SK-N-SH treated with all-trans-retinoic acid at 6 μM for 48 hours (cell line): Measurements from ENCODE around the gene GNA14.

Source experiments
- ATAC-seq: fragments of 200-7000 bp; cut with Tn5 transposase; 3 replicates; pipeline ENCODE4 v1.9.1; 2020; ENCODE audit warnings: mild to moderate bottlenecking, moderate library complexity
- ARNTL ChIP-seq: fragments of 450-650 bp; formaldehyde crosslinking; IDR thresholded peaks from 2 replicates; pipeline ENCODE4 v1.5.0; 2020; ENCODE audit warnings: low read depth, mild to moderate bottlenecking, moderate library complexity, borderline replicate concordance
- CREB5 ChIP-seq: fragments of 250-450 bp; sonication (Bioruptor Pico); IDR thresholded peaks from 2 replicates; pipeline ENCODE4 v1.5.1; 2020; ENCODE audit warnings: low read depth, mild to moderate bottlenecking, moderate library complexity
- CSRNP3 ChIP-seq: fragments of 250-450 bp; sonication (Bioruptor Pico); IDR thresholded peaks from 2 replicates; pipeline ENCODE4 v1.5.1; 2021; ENCODE audit warnings: mild to moderate bottlenecking, moderate library complexity
- GLIS3 ChIP-seq: fragments of 250-450 bp; sonication (Bioruptor Pico); IDR thresholded peaks from 2 replicates; pipeline ENCODE4 v1.5.0; 2020; ENCODE audit warnings: mild to moderate bottlenecking, moderate library complexity
- ISL1 ChIP-seq: fragments of 250-450 bp; sonication (Bioruptor Pico); IDR thresholded peaks from 2 replicates; pipeline ENCODE4 v2.1.2; 2022; ENCODE audit warnings: mild to moderate bottlenecking, moderate library complexity
- OSR1 ChIP-seq: fragments of 250-450 bp; sonication (Bioruptor Pico); IDR thresholded peaks from 2 replicates; pipeline ENCODE4 v1.8.0; 2022; ENCODE audit warnings: moderate library complexity, mild to moderate bottlenecking, inconsistent platforms
- POU6F1 ChIP-seq: fragments of 250-450 bp; sonication (Bioruptor Pico); IDR thresholded peaks from 2 replicates; pipeline ENCODE4 v1.8.0; 2021; ENCODE audit warnings: low read depth, mild to moderate bottlenecking, moderate library complexity, borderline replicate concordance
- PPARA ChIP-seq: fragments of 250-450 bp; sonication (Bioruptor Pico); IDR thresholded peaks from 2 replicates; pipeline ENCODE4 v1.5.0; 2020; ENCODE audit warnings: mild to moderate bottlenecking, borderline replicate concordance
- RARB ChIP-seq: fragments of 250-450 bp; sonication (Bioruptor Pico); IDR thresholded peaks from 2 replicates; pipeline ENCODE4 v1.8.0; 2021; ENCODE audit warnings: mild to moderate bottlenecking, moderate library complexity
- SNAI2 ChIP-seq: fragments of 250-450 bp; sonication (Bioruptor Pico); IDR thresholded peaks from 2 replicates; pipeline ENCODE4 v1.5.0; 2020; ENCODE audit warnings: mild to moderate bottlenecking, moderate library complexity
- TCF4 ChIP-seq: fragments of 250-450 bp; sonication (Bioruptor Pico); IDR thresholded peaks from 2 replicates; pipeline ENCODE4 v1.8.0; 2021; ENCODE audit warnings: mild to moderate bottlenecking, moderate library complexity, borderline replicate concordance
- ZC3H10 ChIP-seq: fragments of 250-450 bp; sonication (Bioruptor Pico); IDR thresholded peaks from 2 replicates; pipeline ENCODE4 v1.5.1; 2021; ENCODE audit warnings: mild to moderate bottlenecking, moderate library complexity
- ZFP3 ChIP-seq: fragments of 250-450 bp; sonication (Bioruptor Pico); IDR thresholded peaks from 2 replicates; pipeline ENCODE4 v1.5.0; 2020; ENCODE audit warnings: mild to moderate bottlenecking, moderate library complexity
- ZFP30 ChIP-seq: fragments of 450-650 bp; formaldehyde crosslinking; IDR thresholded peaks from 2 replicates; pipeline ENCODE4 v1.5.0; 2022; ENCODE audit warnings: mild to moderate bottlenecking, moderate library complexity
- ZNF565 ChIP-seq: fragments of 450-650 bp; formaldehyde crosslinking; conservative IDR thresholded peaks from 2 replicates; pipeline ENCODE4 v1.5.0; 2020; ENCODE audit warnings: low read depth, mild to moderate bottlenecking, moderate library complexity
- ZNF8 ChIP-seq: fragments of 450-650 bp; formaldehyde crosslinking; IDR thresholded peaks from 2 replicates; pipeline ENCODE4 v1.5.0; 2020; ENCODE audit warnings: mild to moderate bottlenecking, moderate library complexity
- TF ChIP-seq, protein P1 (sequence below): fragments of 250-450 bp; sonication (Bioruptor Pico); IDR thresholded peaks from 2 replicates; pipeline ENCODE4 v1.5.0; 2020; ENCODE audit warnings: mild to moderate bottlenecking, moderate library complexity

Gene GNA14

GRCh38 chr9:77435277-77435676 is 212.8 kb downstream of the GNA14 start:
- no peak for TF ChIP-seq ZNF565 (CRISPR knock-in tag)
- no peak for TF ChIP-seq POU6F1 (CRISPR knock-in tag)
- no peak for TF ChIP-seq CREB5 (CRISPR knock-in tag)
- no peak for TF ChIP-seq ISL1 (CRISPR knock-in tag)
- no peak for ATAC-seq

DNA sequence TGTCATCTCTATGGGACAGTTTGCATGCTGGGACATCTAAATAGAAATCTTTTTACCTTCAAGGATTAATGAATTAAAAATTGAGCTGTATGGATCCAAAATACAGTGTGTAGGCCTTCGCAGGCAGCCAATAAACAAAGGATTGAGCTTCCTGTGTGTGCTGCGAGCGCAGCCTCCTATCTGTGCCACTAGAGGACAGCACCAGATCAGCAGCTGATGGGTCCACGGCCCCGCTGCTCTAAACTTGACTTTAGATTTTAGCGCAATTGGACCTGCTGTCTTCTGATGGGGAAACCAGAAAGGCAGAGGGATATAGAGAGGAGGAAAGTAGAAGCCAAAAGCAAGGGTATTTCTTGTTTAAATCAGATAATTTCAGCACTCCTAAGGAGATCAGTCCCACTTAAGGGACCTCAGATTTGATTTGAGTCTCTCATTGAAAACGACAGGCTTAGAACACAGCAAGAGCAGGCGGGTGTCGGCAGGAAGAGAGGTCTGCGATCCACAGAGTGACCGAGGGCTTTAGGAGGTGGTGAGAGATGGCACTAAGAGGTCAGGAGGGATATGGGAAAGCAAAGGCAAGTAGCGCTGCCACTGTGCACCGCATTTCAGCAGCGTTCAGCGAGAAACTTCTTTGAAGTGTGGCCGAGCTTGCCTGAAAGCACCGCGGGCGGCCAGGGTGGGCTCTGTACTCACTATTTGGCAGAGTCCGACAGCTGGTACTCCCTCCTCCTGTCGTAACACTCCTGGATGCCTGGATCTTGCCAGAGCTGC is 214.3 kb downstream of the GNA14 start:
- TF ChIP-seq, protein P1, sequence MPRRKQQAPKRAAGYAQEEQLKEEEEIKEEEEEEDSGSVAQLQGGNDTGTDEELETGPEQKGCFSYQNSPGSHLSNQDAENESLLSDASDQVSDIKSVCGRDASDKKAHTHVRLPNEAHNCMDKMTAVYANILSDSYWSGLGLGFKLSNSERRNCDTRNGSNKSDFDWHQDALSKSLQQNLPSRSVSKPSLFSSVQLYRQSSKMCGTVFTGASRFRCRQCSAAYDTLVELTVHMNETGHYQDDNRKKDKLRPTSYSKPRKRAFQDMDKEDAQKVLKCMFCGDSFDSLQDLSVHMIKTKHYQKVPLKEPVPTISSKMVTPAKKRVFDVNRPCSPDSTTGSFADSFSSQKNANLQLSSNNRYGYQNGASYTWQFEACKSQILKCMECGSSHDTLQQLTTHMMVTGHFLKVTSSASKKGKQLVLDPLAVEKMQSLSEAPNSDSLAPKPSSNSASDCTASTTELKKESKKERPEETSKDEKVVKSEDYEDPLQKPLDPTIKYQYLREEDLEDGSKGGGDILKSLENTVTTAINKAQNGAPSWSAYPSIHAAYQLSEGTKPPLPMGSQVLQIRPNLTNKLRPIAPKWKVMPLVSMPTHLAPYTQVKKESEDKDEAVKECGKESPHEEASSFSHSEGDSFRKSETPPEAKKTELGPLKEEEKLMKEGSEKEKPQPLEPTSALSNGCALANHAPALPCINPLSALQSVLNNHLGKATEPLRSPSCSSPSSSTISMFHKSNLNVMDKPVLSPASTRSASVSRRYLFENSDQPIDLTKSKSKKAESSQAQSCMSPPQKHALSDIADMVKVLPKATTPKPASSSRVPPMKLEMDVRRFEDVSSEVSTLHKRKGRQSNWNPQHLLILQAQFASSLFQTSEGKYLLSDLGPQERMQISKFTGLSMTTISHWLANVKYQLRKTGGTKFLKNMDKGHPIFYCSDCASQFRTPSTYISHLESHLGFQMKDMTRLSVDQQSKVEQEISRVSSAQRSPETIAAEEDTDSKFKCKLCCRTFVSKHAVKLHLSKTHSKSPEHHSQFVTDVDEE (CRISPR knock-in tag) = no peak
- TF ChIP-seq ZNF8 (no peak), ARNTL (no peak), ZFP30 (CRISPR knock-in tag) (no peak), RARB (CRISPR knock-in tag) (no peak), ISL1 (CRISPR knock-in tag) (no peak)
- ATAC-seq = peak; percentile 99

DNA sequence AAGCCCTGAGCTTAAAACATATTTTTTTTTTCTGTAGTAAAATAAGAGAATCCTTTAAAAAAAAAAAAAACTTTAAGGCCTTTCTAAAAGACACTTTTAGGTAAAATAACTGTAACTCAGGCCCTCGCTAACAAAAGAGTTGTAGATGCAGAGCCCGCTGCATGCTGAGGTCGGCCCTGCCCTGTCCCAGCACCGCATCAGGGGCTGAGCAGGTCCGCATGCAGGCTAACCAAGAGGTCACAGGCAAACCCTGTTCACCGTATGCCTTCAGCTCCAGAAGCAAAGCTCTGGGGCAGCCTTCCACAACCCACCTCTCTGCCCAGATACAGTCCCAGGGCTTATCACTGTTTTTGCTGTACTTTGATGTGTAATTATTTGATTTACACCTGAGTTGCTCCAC is 216.1 kb downstream of the GNA14 start:
- ATAC-seq = no peak
- TF ChIP-seq SNAI2 (CRISPR knock-in tag) (no peak), PPARA (CRISPR knock-in tag) (no peak), ZFP3 (CRISPR knock-in tag) (no peak), RARB (CRISPR knock-in tag) (no peak), GLIS3 (CRISPR knock-in tag) (no peak), ARNTL (no peak), ZNF565 (CRISPR knock-in tag) (no peak)
- TF ChIP-seq, protein P1 (CRISPR knock-in tag) = no peak

DNA sequence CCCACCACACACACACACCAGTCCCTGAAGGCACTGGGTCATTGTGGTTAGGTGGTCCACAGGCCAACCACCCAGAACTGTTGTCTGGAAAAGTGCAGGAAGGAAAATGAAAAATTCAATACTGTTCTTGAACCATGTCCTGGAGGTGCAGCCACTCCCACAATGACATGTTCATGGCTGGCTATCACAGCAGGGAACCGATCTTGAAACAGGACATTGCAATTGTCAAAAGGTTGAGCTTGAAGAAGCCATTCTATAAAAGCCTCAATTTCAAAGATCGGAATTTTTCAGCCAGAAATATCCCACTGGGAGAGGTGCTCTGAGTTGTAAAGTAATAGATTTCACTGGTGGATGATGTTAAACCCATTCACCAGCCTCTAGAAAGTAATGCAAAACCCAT is 218.2 kb downstream of the GNA14 start:
- TF ChIP-seq ZFP3 (CRISPR knock-in tag) (no peak), ZC3H10 (CRISPR knock-in tag) (no peak), TCF4 (no peak), ARNTL (no peak), POU6F1 (CRISPR knock-in tag) (no peak), SNAI2 (CRISPR knock-in tag) (no peak), OSR1 (no peak), CSRNP3 (CRISPR knock-in tag) (no peak)
- TF ChIP-seq, protein P1 (CRISPR knock-in tag) = no peak
- ATAC-seq = no peak
